CD4-positive, alpha-beta T cell treated with Interleukin-4 for 4 hours (primary cell): Measurements from ENCODE around the gene CDH16.

Source experiments
- DNase-seq: peaks from one replicate; pipeline ENCODE4 v3.0.0-alpha.2; 2020

The CDH16 gene

DNA sequence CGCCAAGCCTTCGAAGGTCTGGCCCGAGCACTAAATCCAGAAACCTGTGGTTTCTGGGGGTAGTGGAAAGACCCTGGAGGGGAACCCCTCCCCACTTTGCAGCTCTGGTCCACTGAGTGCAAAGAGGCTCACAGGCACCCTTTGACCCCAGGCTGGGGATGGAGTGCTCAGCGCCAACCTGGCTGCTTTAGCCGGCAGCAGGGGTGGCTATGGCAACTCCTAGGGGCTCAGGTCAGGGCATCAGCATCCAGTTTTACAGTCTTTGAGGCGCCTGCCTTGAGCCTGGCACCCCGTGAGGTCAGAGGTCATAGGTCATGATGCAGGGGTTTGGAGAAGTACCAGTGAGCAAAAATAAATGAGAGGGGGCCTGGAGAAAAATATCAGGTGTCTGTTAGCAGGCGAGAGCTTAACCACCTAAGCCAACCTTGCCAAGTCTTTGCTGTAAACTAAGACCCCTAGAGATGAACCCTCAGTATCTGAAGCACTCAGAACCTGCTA, 56.6 kb downstream of the CDH16 start:
- DNase-seq = no peak

GRCh38 chr16:66859397-66860068, 59.2 kb downstream of the CDH16 start:
- no peak for DNase-seq

- DNase-seq = no peak
Measured at GRCh38 chr16:66858740-66859396, 59.8 kb downstream of the CDH16 start.
